Erythroblast (primary cell): Measurements from ENCODE around the gene PDCD1LG2.

Experiments used
- GATA1 ChIP-seq: IDR thresholded peaks from 2 replicates; pipeline ENCODE4 v1.6.1; 2011; ENCODE audit warnings: low read depth, mild to moderate bottlenecking, control low read depth, low read length, moderate library complexity
- POLR2A ChIP-seq: IDR thresholded peaks from 2 replicates; pipeline ENCODE4 v1.6.1; 2011; ENCODE audit warnings: mild to moderate bottlenecking, low read length

DNA sequence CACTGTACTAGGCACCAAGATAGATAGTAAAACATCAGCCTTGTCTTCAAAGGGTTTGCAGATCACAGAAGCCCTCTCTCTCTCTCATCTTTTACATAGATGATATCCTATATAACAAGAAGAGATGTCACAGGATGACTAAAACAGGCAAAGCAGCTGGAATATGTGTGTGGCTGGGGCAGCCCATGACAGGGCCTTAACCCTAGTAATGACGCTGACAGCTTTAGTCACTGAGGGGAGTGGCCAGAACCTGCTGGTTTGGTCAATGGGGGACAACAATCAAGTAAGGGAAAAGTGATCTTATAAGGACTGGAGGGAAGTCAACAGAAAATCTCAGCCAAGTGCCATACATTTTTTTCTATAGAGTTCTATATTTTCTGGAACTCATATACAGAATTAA is 76.7 kb downstream of the PDCD1LG2 start:
- TF ChIP-seq POLR2A (no peak), GATA1 (no peak)
